Measurements from ENCODE around the gene NOM1.
"Not testable (repeated sequence)": the region's sequence is repeated elsewhere in the genome, so short reads cannot be mapped to it uniquely, and the experiment has no call there.

The NOM1 gene

GRCh38 chr7:156949541-156950380, at the start of gene NOM1:
NOM1 (plus strand) TSS chr7:156949712; CDS start chr7:156949738, 26 bp downstream.
- DNase-seq: peak; percentile 70 to 80

- not testable (repeated sequence) for DNase-seq
Observed at GRCh38 chr7:156900093-156900492, 49.4 kb upstream of the NOM1 start.

DNA sequence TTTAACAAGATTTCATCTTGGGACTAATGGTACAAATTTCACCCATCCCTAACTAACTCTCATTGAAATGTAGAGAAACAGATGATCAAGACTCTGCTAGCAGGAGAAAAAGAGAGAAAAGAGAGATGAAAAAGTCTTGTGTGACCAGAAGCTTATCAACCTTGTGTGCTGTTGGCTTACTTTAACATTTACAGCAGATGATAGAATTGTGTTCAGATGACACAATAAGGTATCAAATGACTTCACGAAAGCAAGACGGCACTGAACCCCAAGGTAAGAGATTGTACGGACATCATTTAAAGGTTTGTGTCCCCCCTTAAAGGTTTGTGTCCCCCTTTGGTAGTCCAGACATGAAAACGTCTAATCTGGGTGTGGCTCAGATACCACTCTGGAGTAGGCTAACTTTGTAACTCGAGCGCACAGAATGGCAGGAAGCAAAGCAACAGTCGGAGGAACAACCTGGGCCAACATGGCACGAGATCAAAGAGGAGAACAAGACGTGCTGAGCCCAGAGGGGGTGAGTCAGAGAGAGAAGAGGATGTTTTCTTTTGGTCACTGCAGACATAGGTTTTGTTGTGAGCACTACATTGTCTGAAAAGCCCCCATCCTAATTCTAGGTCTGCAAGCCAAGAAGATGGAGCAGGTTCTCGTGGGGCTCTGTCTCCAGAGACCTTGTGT, 46.1 kb upstream of the NOM1 start:
- DNase-seq: no peak

- DNase-seq: no peak
Observed at GRCh38 chr7:156906200-156906649, 43.3 kb upstream of the NOM1 start.

DNA sequence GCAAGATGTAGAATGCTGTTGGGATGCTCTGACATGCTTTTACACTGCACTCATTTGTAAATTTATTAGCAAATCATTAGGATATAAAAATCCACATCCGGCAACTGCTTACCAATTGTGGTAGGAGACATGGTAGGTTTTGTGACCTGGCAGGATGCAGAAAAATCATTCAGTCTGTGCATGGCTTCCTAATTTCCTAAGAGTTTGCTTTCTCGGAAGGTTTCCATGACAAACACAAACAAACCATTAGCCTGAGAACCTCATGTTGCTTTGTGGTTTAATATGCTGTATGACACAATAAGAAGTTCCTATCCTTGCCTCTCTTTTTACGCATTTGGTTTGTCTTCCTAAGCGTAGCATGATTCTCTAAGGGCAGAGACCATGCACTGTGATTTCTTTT, 41.9 kb upstream of the NOM1 start:
- no peak for DNase-seq

DNA sequence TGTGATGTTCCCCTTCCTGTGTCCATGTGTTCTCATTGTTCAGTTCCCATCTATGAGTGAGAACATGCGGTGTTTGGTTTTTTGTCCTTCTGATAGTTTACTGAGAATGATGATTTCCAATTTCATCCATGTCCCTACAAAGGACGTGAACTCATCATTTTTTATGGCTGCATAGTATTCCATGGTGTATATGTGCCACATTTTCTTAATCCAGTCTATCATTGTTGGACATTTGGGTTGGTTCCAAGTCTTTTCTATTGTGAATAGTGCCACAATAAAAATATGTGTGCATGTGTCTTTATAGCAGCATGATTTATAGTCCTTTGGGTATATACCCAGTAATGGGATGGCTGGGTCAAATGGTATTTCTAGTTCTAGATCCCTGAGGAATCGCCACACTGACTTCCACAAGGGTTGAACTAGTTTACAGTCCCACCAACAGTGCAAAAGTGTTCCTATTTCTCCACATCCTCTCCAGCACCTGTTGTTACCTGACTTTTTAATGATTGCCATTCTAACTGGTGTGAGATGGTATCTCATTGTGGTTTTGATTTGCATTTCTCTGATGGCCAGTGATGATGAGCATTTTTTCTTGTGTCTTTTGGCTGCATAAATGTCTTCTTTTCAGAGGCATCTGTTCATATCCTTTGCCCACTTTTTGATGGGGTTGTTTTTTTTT, 39.8 kb upstream of the NOM1 start:
- DNase-seq: not testable (repeated sequence)

- no peak for DNase-seq
Observed at GRCh38 chr7:156918635-156919034, 30.9 kb upstream of the NOM1 start.

DNA sequence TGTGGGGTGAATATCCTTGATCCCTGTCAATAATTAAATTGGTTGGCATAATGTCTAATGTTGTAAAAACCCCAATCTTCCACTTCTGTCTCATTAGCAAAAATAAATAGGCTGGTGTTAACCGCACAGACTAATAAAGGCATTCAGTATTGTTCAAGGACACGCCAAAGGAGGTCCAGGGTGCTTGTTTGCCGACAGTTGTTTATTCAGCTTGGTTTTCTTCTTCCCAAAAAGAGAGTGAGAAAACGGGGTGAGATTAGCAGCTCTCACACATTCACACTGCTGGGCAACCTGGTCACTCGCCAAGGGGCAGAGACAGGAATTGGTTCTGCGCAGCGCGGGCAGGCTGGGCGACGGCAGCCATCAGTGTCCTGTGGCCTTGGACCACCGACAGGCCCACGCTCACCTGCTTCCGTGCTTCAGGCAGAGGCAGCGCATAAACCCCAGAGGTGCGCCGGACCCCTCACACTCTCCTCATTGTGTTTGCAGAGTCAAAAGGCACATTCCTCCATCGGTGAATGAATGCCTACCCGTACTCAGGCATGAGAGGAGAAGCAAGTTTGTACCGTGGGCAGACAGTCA, 30.3 kb upstream of the NOM1 start:
- no peak for DNase-seq

GRCh38 chr7:156920076-156920475, 29.4 kb upstream of the NOM1 start:
- DNase-seq: no peak

- not testable (repeated sequence) for DNase-seq
Observed at GRCh38 chr7:156920487-156921373, 28.8 kb upstream of the NOM1 start.

DNA sequence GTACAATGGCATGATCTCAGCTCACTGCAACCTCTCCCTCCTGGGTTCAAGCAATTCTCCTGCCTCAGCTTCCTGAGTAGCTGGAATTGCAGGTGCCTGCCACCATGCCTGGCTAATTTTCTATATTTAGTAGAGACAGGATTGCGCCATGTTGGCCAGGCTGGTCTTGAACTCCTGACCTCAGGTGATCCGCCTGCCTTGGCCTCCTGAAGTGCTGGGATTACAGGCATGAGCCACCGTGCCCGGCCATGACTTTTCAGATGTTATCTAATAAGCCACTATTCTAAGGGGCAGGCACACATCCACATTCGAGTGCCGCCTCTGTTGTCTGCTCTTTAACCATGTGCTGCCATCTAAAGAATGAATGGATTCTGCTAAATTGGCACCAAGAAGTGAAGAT, 27.2 kb upstream of the NOM1 start:
- not testable (repeated sequence) for DNase-seq

- not testable (repeated sequence) for DNase-seq
Observed at GRCh38 chr7:156925821-156926220, 23.7 kb upstream of the NOM1 start.

DNA sequence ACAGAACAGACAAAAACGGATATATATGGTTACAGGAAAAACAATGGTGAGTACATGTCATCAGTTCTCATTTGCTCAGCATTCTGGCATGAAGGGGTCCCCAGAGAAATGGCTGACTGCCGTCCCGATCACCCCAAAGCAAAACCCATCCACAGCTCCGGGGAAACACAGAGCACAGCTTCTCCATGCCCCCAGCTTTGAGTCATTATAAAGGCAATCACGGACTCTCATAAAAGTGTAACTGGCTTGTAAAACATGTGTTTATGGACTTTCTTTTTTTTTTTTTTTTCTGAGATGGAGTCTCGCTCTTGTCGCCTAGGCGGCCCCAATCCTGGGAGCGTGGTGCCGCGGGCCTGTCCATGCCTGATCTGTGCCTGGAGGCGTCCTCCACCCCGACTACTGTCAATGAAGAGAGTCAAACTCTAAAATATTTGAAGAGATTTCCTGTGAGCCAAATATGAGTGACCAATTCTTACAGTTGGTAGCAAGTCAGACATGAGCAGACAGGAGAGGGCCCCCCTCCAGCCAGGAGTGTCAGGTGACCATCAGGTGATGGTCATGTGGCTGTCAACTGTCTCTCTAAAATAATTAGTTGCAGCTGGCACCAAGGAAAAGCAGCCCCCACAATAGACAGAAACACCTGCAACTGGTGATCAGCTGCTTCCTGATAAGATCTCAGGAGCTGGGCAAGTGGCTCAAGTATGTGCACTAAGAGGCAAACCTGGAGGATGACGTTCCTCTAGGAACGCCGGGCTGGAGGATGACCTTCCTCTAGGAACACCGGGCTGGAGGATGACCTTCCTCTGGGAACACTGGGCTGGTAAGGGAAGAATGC, 21.7 kb upstream of the NOM1 start:
- peak; percentile 18 to 31 for DNase-seq

DNA sequence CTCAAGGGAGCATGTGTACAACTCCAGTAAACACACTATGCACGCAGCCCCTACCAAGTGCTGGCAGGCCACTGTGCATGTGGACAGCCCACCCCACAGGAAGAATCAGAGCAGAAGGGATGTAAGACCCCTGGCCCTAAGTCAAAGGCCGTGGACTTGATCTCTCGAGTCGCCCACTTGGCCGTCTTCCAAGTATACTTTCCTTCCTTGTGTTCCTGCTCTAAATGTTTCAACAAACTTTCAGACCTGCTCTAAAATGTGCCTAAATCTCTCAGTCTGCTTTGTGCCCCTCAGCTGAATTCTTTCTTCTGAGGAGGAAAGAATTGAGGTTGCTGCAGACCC, 21.1 kb upstream of the NOM1 start:
- DNase-seq: no peak

DNA sequence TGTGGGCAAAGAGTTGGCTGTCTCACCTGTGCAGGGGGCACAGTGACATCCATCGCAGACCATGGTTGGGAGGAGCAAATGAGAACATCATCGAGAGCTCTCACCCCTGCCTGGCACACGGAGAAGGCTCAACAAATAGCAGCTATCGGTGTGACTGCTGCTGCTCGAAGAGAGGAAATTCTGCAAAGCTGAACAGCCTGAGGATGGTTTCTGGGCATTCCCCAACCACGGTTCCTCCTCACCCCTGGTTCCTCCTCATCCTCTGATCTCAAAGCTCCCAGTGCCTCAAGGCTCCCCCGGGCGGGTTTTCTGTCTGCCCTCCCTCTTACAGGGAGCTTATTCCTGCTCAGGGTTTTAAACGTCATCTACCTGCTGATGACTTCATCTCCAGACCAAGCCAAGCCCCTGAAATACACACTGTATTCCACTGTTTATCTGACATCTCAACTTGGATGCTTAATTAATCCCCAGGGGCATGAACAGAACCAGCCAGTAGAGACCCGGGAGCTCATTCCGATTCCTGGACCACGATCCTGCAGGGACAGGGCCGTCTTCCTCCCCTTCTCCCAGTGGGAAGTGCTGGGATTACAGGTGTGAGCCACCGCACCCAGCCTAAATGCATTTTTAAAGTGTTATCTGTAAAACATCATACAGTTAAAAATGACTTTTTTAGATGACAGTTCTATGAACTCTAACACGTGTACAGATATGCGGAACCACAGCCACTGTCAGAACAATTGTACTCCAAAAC, 19.5 kb upstream of the NOM1 start:
- DNase-seq: no peak

- no peak for DNase-seq
Observed at GRCh38 chr7:156932006-156932405, 17.5 kb upstream of the NOM1 start.

GRCh38 chr7:156935250-156935649, 14.3 kb upstream of the NOM1 start:
- no peak for DNase-seq

DNA sequence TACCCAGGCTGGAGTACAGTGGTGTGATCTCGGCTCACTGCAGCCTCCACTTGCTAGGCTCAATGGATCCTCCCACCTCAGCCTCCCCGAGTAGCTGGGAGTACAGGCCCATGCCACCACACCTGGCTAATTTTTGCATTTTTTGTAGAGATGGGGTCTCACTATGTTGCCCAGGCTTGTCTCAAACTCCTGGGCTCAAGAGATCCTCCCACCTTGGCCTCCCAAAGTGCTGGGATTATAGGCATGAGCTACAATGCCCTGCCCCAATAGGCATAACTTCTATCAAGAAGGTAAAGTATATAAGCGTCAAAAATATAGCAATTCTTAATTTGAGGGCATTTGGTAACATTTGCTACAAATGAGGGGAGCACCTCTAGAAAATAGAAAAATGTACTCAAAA, 12.7 kb upstream of the NOM1 start:
- DNase-seq: not testable (repeated sequence)

GRCh38 chr7:156940421-156941122, 8.9 kb upstream of the NOM1 start:
- DNase-seq: no peak

Data from SHP77 (cell line).